Measurements from ENCODE around the gene THSD7A.

Gene THSD7A

GRCh38 chr7:11609096-11609670 is 222.8 kb downstream of the THSD7A start:
- TF ChIP-seq CTCF (IDR thresholded peaks at IDR 0.05; ENCODE audit: extremely low read depth, missing control alignments): no peak
- no peak for DNase-seq (ENCODE audit: low spot score)

- no peak for TF ChIP-seq CTCF (IDR thresholded peaks at IDR 0.05; ENCODE audit: extremely low read depth, missing control alignments)
- no peak for DNase-seq (ENCODE audit: low spot score)
Observed at GRCh38 chr7:11607686-11608085, 224.3 kb downstream of the THSD7A start.

- no peak for DNase-seq (ENCODE audit: low spot score)
- TF ChIP-seq CTCF (IDR thresholded peaks at IDR 0.05; ENCODE audit: extremely low read depth, missing control alignments): no peak
Observed at GRCh38 chr7:11605749-11606148, 226.2 kb downstream of the THSD7A start.

- no peak for DNase-seq (ENCODE audit: low spot score)
- no peak for TF ChIP-seq CTCF (IDR thresholded peaks at IDR 0.05; ENCODE audit: extremely low read depth, missing control alignments)
Observed at GRCh38 chr7:11604505-11604904, 227.5 kb downstream of the THSD7A start.

- no peak for TF ChIP-seq CTCF (IDR thresholded peaks at IDR 0.05; ENCODE audit: extremely low read depth, missing control alignments)
- no peak for DNase-seq (ENCODE audit: low spot score)
Observed at GRCh38 chr7:11601761-11602160, 230.2 kb downstream of the THSD7A start.

- TF ChIP-seq CTCF (IDR thresholded peaks at IDR 0.05; ENCODE audit: extremely low read depth, missing control alignments): no peak
- DNase-seq (ENCODE audit: low spot score): no peak
Observed at GRCh38 chr7:11593322-11593721, 238.7 kb downstream of the THSD7A start.

GRCh38 chr7:11592699-11593098 is 239.3 kb downstream of the THSD7A start:
- TF ChIP-seq CTCF (IDR thresholded peaks at IDR 0.05; ENCODE audit: extremely low read depth, missing control alignments): no peak
- no peak for DNase-seq (ENCODE audit: low spot score)

Measured in GM20000 (cell line).